NCI-H446 (cell line): Measurements from ENCODE around the gene CAMTA1.

Experiments
- DNase-seq, 2 experiments: peaks; one replicate each; lab custom pipeline; 2025; lab: John Stamatoyannopoulos, UW

Gene CAMTA1

DNA sequence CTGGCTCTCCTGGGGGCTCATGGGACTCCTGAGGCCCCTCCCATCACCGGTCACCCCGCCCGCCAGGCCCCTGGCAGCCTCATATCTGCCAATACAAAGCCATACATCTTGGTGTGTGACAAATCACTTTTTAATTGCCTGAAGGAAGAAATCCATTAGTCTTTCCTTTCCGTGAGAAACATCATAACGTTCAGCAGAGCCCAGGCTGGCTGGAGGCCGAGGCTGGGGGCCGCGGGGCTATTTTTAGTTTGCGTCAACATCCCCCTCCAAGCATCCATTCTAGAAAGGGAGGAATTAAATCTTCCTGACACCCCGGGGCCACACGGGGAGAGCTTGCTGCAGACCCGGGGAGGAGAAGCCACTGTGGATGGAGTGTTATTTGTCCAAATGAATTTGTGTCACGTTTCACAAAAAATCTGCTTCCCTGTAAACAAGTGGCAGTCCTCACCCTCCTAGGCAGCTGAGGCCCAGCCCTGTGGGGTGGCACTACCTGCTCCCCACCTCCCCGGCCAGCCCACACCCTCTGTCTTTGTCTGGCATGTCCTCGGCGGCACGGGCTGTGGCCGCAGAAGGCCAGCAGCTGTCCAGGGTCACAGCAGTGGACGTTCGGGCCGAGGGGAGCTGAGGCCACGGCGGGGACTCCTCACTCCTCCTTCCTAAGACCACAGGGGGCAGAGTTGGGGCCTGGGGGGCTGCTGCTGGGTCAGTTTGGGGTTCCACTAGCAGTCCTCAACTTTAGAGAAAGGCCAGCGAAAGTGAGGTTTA, 749.0 kb downstream of the CAMTA1 start:
- no peak for DNase-seq

- DNase-seq = no peak
Observed at GRCh38 chr1:7535016-7535415, 749.8 kb downstream of the CAMTA1 start.

- DNase-seq = no peak
Observed at GRCh38 chr1:7535934-7536878, 751.0 kb downstream of the CAMTA1 start.

GRCh38 chr1:7536891-7537591, 751.8 kb downstream of the CAMTA1 start:
- DNase-seq = peak in 1 of 2 experiments; percentile 50

- DNase-seq = peak in 1 of 2 experiments; percentile 22
Observed at GRCh38 chr1:7538033-7538432, 752.8 kb downstream of the CAMTA1 start.

- DNase-seq = no peak
Observed at GRCh38 chr1:7538849-7539768, 753.9 kb downstream of the CAMTA1 start.

DNA sequence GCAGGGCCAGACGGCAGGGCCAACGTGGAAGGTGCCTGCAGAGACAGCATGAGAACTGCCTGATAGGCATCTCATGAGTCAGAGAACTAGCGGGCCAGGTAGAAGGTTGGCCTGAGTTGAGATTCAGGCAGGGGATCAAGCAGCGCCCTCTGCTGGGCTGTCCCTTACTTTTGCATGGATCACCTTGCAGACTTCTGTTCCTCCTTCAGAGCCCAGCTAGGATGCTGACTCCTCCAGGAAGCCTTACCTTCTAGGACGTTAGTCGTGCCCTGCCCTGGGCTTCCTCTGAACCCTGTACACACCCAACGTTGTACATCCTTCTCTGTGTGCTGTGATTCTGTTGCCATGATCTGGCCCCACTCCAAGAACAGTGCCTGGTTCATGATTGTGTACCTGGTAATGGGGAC, 754.5 kb downstream of the CAMTA1 start:
- no peak for DNase-seq

DNA sequence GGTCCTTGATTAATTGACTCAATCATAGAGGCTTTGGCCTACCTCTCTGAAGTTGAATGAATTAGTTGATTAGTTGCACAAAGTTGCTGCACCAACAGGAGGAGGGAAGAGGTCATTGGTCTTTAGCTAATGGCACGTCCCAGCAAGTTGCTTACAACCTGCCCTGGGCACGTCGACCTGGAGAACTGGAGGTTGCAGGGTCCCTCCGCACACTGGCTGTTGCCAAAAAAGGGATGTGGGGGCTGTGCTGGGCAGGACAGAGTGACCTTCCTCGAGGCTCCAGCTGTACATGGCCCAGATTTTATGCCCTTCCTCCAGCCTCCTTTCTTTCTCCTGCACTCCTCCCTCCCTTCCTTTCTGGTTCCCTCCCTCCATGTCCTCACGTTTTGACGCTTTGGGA, 755.6 kb downstream of the CAMTA1 start:
- no peak for DNase-seq

DNA sequence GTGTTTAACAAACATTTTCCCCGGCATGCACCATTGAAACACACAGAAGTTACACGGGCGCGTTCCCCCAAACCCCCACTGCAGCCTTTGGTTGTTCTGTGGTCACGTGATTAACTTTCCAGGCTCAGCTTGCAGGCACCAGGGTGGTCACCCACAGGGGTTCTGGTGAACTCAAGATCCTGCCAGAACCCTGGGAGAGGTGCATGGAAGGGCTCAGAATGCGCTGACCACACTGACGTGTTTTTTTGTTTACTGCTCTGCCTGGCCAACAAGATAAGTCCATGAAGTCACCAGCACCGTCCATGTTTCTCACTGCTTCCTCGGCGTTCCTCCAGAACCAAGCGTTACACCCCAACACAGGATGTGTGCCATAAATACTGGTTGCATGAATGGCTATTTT, 756.4 kb downstream of the CAMTA1 start:
- DNase-seq = no peak

DNA sequence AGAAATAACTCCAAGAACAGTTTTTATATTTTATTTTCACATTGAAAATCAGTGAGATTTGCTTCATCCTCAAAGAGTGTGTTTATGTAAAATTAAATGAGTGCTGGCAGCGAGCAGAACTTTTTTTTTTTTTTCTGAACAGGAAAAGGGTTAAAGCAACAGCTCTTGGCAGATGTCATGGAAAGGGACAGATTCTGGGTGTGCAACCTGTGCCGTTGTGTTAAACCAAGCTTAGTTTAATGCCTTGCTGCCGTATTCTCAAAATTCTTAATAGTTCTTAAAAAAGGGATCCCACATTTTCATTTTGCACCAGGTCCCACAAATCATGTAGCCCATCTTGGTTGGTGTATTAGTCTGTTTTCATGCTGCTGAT, 758.5 kb downstream of the CAMTA1 start:
- no peak for DNase-seq

DNA sequence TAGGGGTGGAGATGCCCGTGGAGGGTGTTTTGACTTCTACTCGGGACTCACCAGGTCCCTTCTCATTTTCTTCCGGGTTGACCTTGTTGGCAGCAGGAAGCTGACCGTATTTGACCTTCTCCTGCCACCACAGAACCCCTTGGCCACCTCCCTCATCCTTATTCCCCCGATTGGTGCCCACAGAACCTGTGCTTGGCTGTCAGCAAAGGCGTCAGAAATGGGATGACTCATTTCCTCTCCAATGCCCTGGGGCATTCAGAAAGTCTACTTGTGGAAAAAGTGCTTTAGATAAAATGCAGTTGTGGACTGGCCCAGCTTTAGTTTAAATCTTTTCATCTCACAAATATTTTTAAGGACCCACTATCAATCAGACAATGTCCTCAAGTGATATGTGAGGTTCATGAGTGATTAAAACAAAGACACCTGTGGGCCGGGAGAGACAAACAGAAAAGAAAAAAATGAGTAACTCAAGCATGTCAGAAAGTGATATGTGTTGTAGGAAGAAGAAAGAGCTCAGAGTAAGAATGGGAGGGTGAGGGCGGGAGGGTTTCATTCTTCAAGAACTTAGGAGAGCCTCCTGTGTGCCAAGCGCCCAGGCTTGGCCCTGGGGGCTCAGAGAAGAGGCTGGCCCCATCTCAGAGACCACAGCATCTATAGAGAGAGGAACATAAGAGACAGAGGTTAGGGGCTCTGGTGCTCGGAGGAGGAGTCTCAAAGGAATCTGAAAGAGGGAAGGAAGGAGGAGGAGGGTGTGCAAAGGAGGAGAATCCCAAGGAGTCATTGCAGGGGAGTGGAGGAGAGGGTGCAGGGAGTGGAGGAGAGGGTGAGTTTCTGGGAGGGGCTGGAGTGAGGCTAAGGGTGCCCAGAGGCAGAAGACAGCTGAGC, 764.3 kb downstream of the CAMTA1 start:
- no peak for DNase-seq

GRCh38 chr1:7550261-7550865, 765.1 kb downstream of the CAMTA1 start:
- DNase-seq = no peak

DNA sequence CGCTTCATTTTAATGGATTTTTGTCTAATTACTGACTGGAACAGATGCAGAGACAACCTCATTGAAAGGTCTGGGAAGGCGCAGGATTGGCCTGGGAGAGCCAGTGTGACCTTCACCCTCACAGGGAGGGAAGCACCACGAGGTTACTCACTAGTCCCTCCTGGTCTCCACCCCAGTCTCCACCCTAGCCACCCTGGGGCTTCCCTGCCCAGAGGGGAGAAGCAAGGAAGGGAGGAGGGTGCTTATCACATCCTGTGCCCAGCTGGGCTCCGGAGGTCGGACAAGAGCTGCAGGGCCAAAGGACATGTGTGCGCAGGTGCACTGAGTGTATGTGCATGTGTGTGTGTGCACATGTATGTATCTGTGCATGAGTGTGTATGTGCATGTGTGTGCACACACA, 765.7 kb downstream of the CAMTA1 start:
- DNase-seq = no peak

GRCh38 chr1:7551442-7551841, 766.2 kb downstream of the CAMTA1 start:
- no peak for DNase-seq

GRCh38 chr1:7552402-7552801, 767.1 kb downstream of the CAMTA1 start:
- no peak for DNase-seq

- no peak for DNase-seq
Observed at GRCh38 chr1:7553042-7553690, 767.9 kb downstream of the CAMTA1 start.

DNA sequence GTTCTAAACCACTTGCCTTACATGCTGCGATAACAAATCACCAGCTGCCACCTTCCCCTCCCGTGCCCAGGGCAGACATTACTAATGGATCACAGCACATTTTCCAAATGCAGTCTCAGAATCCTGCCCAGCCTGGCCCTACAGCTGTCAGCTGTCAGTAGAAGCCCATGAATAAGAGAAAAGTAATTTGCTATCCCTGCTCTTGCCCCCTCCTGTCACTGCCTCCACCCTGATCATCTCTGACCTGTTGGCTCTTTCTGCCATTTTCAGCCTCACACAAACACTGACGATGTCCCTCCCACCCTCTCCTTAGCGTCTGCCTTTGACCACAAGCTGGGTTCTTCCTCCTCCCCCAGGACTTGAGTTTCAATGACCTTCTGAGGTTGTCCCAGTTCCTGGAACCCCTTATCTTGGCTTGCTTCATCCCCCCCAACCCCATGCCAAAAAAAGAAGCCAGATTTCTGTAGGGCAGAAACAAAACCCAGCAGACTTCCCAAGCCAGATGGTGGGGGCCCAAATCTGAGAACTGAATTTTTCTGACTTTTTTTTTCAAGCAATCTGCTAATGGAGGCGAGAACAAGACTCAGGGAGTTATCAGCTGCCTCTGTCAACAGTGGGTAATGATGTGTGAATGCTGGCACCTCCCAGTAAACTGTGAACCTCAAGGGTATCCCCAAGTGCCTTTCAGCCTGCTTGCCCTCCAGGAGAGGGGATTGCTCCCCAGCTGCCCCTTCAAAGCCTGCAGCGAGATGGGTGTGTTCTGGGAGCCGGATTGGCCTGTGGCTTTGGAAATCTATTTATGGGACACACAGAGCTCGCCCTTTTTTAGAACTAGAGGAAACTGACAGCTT, 769.4 kb downstream of the CAMTA1 start:
- DNase-seq = peak; percentile 55 to 79

- DNase-seq = no peak
Observed at GRCh38 chr1:7555391-7556185, 770.3 kb downstream of the CAMTA1 start.
